ENCODE data around the gene DHRS2. TPM values are rescaled to one million over a fixed set of nuclear protein-coding genes. Genes with fewer than 3 reads are reported as not detected.
"Not testable (repeated sequence)": the region's sequence is repeated elsewhere in the genome, so short reads cannot be mapped to it uniquely, and the experiment has no call there.

DHRS2 gene
- total RNA-seq, 1 experiment from 2014 or later, result 3.4 TPM

DNA sequence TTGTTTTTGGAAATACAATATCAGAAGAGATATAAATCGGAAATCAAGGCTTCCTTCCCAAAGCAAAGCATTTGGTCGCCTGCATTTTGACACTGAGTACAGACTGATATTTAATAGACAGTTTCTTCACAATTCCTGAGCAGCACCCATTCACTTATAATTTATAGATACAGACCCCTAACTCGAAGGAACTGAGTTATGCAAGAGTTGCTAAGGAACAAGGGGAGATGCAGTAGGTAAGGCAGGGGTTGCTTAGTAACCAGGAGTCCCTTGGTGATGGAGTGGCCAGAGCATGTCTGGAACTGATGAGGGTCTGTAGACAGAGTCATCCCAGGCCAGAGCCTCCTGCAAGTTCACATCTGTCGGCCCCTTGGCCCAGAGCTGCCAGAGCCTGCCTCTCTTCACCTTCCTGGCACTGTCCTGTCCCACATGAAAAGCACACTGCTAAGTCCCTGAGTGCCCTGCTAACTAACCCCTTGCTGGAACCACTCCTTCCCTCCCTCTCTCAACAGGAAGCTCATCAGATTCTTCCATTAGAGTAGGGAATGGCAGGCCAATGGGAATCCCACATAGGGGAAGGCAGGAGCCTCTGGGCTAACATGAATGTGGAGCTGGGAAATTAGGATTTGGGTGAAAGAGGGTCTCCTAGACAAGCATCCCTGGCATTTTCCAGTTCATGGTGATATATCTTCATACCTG, 3.6 kb upstream of the DHRS2 start:
- DNase-seq (ENCODE audit: low spot score), result no peak

DNA sequence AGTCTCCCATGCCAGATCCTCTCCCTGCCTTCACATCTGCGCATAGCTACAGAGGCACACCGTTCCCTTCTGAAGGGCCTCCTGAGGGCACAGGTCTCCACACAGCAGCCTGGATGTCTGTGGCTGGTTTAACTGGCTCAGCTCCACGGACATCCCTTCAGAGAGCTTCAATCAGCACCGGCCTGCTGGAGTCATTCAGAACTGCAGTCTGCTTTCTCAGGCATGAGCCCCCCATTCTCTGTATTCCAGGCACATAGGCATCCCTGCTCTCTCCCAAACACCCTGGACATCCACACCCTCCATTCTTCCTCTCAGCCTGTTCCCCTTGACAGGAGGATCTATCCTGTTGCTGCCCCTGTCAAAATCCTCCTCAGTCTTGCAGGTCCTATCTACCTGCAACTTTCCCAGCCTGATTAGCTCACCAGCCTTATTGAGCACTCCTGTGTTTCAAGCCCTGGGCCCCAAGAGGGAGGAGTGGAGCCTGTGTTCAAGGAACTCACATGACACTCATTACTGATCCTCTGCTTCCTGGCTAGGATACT, 2.9 kb upstream of the DHRS2 start:
- DNase-seq (ENCODE audit: low spot score), result no peak

- DNase-seq (ENCODE audit: low spot score), result not testable (repeated sequence)
Measured at GRCh38 chr14:23634698-23635412, 1.3 kb upstream of the DHRS2 start.

- not testable (repeated sequence) for DNase-seq (ENCODE audit: low spot score)
Measured at GRCh38 chr14:23637312-23637654, 1.1 kb downstream of the DHRS2 start.

DNA sequence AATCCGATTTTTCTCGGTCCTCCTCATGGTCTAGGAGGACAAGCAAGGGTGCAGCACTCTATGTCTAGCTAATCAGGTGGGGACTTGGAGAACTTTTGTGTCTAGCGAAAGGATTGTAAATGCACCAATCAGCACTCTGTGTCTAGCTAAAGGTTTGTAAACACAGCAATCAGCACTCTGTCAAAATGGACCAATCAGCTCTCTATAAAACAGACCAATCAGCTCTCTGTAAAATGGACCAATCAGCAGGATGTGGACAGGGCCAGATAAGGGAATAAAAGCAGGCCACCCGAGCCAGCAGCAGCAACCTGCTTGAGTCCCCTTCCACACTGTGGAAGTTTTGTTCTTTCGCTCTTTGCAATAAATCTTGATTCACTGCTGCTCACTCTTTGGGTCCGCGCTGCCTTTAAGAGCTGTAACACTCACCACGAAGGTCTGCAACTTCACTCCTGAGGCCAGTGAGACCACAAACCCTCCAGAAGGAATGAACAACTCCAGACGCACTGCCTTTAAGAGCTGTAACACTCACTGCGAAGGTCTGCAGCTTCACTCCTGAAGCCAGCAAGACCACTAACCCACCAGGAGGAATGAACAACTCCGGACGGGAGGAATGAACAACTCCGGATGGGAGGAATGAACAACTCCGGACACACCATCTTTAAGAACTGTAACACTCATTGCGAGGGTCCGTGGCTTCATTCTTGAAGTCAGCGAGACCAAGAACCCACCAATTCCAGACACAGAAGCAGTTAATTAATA, 1.7 kb downstream of the DHRS2 start:
- not testable (repeated sequence) for DNase-seq (ENCODE audit: low spot score)

- no peak for DNase-seq (ENCODE audit: low spot score)
Measured at GRCh38 chr14:23638414-23639047, 2.4 kb downstream of the DHRS2 start.

- DNase-seq (ENCODE audit: low spot score), result no peak
Measured at GRCh38 chr14:23639048-23639890, 3.1 kb downstream of the DHRS2 start.

DNA sequence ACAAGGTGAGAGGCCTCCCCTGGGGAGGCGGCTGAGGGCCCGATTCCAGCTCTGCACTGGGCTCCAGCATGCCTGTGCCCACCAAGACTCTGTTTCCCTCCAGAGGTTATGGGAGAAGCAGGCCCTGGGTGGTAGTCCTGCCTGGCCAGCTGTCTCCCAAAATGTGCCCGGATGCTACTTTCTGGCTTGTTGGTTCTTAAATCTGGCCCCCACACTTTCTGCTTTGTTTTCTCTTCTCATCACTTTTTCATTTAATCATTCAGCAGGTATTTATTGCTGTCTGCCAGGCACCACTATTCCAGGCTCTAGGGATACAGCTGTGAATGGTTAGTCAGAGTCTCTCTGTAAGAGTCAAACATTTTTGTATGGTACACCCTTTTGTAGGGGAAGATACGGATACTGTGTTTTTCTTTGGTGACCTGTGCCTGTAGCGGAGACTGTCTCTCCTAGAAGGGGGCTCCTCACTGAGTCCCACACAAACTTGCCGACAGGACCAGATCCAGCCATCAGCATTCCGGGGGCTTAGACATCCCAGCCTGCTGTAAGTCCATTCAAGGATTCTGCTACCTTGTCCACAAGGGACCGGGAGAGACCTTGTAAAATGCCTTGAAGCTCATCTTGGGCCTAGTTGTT, 3.8 kb downstream of the DHRS2 start:
- no peak for DNase-seq (ENCODE audit: low spot score)

GRCh38 chr14:23640524-23641141, 4.5 kb downstream of the DHRS2 start:
- DNase-seq (ENCODE audit: low spot score), result peak; percentile 21

GRCh38 chr14:23641180-23641914, 5.2 kb downstream of the DHRS2 start:
- no peak for DNase-seq (ENCODE audit: low spot score)

DNA sequence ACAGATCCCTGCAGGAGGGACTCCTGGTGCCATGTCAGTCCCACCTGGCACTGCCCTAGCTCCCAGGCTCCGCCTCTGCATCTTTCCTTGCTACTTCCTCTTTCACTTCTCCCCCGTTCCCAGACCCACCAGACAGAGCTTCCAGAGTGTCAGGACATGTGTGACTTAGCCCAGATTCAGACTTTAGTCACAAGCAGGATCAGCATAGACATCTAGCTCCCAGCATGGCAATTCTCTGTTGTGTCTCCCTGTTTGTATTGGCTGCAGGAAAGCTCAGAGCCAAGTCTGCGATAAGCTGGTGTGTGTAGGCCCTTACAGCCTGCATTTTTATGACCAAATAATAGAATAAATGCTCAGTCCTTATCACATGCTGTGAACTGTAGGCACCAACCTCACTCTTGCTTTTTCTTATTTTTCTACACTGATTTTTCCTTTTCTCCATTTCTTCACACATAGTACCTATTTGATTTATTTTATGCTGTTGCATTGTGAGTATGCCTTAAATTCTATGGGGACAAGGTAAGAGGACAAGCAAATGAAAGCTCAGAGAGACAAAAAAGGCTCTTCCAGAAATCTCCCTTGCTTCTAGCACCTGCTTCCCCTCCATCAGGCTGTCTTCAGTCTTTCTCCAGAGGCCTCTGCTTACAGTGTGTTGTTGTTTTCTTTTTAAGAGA, 5.9 kb downstream of the DHRS2 start:
- DNase-seq (ENCODE audit: low spot score), result no peak

DNA sequence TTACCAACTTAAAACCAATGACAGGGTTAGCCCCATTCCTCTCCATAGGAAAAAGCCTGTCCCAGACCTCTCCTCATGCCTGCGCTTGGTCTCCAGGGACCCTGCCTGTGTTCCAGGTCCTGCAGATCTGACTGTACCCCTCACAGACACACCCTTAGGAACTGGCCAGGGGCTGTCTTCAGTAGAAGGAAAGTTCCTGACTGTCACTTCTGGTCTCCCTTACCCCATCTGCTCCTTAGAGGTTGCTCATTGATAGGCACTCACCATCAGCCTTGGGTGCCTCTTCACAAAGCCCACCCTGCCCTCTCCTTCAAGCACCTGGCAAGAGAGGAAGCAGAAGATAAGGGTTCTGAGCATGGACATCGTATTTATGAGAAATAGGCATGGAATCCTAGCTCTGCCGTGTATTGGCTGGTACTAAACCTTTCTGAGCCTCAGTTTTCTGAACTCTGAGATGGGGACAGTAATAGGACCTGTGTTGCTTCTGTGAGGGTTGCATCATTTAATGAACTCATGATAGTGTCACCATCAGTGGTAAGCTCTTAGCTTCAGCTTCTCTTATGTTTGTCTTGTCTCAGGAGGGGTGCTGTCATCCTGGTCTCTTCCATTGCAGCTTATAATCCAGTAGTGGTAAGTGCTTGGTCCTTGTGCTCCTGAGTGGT, 7.5 kb downstream of the DHRS2 start:
- DNase-seq (ENCODE audit: low spot score), result no peak

GRCh38 chr14:23644195-23644918, 8.2 kb downstream of the DHRS2 start:
- no peak for DNase-seq (ENCODE audit: low spot score)

DNA sequence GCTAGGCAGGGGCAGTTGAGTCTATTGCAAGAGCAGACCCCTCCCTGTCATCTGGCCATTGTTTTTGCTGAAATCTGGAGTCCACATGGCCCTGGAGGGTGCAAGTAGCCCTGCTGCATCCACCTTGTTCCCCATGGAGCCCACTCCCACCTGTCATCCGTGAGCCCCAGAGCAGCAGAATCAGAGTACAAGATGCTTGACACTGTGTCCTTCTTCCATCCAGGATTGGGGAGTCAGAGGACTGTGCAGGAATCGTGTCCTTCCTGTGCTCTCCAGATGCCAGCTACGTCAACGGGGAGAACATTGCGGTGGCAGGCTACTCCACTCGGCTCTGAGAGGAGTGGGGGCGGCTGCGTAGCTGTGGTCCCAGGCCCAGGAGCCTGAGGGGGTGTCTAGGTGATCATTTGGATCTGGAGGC, 8.8 kb downstream of the DHRS2 start:
- no peak for DNase-seq (ENCODE audit: low spot score)

DNA sequence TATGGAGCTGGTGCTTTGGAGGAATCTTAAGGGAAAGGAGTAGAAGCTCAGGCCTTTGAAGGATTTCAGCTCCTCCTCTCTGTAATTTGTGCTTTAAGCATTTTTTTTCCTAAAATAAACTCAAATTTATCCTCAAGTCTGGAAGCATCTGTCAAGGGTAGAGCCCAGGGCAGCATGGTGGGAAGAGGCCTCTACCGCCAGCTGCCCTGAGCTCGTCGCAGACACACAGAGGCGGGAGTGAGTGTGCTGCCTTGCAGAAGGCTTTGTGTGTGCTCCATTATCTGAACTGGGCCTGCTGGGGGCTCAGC, 9.3 kb downstream of the DHRS2 start:
- DNase-seq (ENCODE audit: low spot score), result no peak

DNA sequence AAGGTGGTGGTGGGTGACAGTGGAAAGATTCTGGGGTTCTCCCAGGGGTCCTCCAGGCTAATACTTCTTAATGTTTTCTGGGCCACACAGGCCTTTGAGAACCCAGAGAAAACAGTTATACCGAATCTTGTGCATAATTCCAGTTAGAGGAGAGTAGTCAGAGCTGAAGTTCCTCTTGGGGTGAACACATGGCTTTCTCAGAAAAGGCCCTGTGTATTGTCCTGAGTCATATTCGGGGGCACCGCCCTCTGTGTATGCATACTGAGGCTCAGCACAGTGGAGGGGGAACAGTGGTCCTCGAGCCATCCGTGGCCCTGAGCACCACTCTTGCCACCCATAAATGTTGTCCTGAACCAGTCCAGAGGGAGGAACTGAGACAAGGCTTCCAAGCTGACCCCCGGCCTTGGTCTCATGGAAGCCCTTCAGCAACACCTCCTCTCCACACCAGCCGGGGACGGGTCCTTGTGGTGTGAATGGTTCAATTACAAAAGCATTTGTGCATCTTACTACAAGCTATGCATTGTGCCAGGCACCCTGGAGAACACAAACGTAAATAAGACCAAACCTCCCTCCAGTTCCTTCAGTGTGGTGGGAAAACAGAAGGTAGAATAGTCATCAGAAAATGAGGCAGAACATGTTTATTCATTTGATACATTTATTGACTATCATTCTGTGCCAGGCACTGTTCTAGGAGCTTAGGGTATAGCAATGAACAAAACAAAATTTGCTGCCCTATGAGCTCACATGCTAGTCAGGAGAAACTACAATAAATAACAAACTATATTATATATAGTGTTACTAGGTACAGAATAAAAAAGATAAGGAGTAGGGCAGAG, 9.9 kb downstream of the DHRS2 start:
- no peak for DNase-seq (ENCODE audit: low spot score)
